Measurements from ENCODE around the gene ZBTB14.

GRCh38 chr18:5300476-5301010, 5.0 kb upstream of the ZBTB14 start:
- no peak for TF ChIP-seq POLR2A (IDR thresholded peaks at IDR 0.05; ENCODE audit: low read depth, low read length)
- no peak for TF ChIP-seq TAF1 (IDR thresholded peaks at IDR 0.05; ENCODE audit: borderline replicate concordance, low read depth, low read length)
- TF ChIP-seq POLR2AphosphoS5 (IDR thresholded peaks at IDR 0.05; ENCODE audit: low read depth, low read length): no peak

All from GM12892 (cell line).